HEK293 (cell line): ENCODE results near the gene LRCH4.

Experiments
- CTCF ChIP-seq: fragments of 450-650 bp; formaldehyde crosslinking; IDR thresholded peaks from 2 replicates; pipeline ENCODE4 v1.5.1; 2016; ENCODE audit warnings: missing biosample characterization, missing genetic modification characterization
- HIC1 ChIP-seq: fragments of 450-650 bp; formaldehyde crosslinking; IDR thresholded peaks from 2 replicates; pipeline ENCODE4 v1.5.1; 2016; ENCODE audit warnings: missing biosample characterization, missing genetic modification characterization
- IKZF3 ChIP-seq: fragments of 450-650 bp; IDR thresholded peaks from 2 replicates; pipeline ENCODE4 v1.5.0; 2018; ENCODE audit warnings: missing biosample characterization, mild to moderate bottlenecking, missing genetic modification characterization, moderate library complexity
- REST ChIP-seq: fragments of 450-650 bp; formaldehyde crosslinking; IDR thresholded peaks from 2 replicates; pipeline ENCODE4 v1.5.1; 2016; ENCODE audit warnings: missing biosample characterization, missing genetic modification characterization
- YY2 ChIP-seq: fragments of 450-650 bp; formaldehyde crosslinking; IDR thresholded peaks from 2 replicates; pipeline ENCODE4 v1.5.1; 2016; ENCODE audit warnings: missing biosample characterization, missing genetic modification characterization
- ZBTB44 ChIP-seq: fragments of 450-650 bp; IDR thresholded peaks from 2 replicates; pipeline ENCODE4 v1.5.1; 2018; ENCODE audit warnings: missing biosample characterization, mild to moderate bottlenecking, missing genetic modification characterization
- ZBTB48 ChIP-seq: fragments of 450-650 bp; formaldehyde crosslinking; IDR thresholded peaks from 2 replicates; pipeline ENCODE4 v1.5.1; 2016; ENCODE audit warnings: missing biosample characterization, missing genetic modification characterization
- ZNF175 ChIP-seq: fragments of 450-650 bp; formaldehyde crosslinking; IDR thresholded peaks from 2 replicates; pipeline ENCODE4 v1.5.1; 2016; ENCODE audit warnings: missing biosample characterization, missing genetic modification characterization
- ZNF280D ChIP-seq: fragments of 450-650 bp; formaldehyde crosslinking; IDR thresholded peaks from 2 replicates; pipeline ENCODE4 v1.5.1; 2016; ENCODE audit warnings: missing biosample characterization, missing genetic modification characterization
- ZNF302 ChIP-seq: fragments of 450-650 bp; formaldehyde crosslinking; IDR thresholded peaks from 2 replicates; pipeline ENCODE4 v1.5.1; 2016; ENCODE audit warnings: missing biosample characterization, missing genetic modification characterization, low read depth
- ZNF341 ChIP-seq: fragments of 450-650 bp; formaldehyde crosslinking; IDR thresholded peaks from 2 replicates; pipeline ENCODE4; 2016; ENCODE audit warnings: low read depth, missing biosample characterization, missing genetic modification characterization
- ZNF354C ChIP-seq: fragments of 450-650 bp; formaldehyde crosslinking; IDR thresholded peaks from 2 replicates; pipeline ENCODE4 v1.5.1; 2016; ENCODE audit warnings: missing biosample characterization, missing genetic modification characterization, low read depth, borderline replicate concordance
- ZNF37A ChIP-seq: fragments of 450-650 bp; IDR thresholded peaks from 2 replicates; pipeline ENCODE4 v1.5.1; 2018; ENCODE audit warnings: missing biosample characterization, missing genetic modification characterization
- ZNF398 ChIP-seq: fragments of 450-650 bp; formaldehyde crosslinking; IDR thresholded peaks from 2 replicates; pipeline ENCODE4 v1.5.1; 2017; ENCODE audit warnings: missing biosample characterization, missing genetic modification characterization
- ZNF433 ChIP-seq: fragments of 450-650 bp; formaldehyde crosslinking; IDR thresholded peaks from 2 replicates; pipeline ENCODE4 v1.5.1; 2016; ENCODE audit warnings: missing biosample characterization, missing genetic modification characterization, low read depth
- ZNF510 ChIP-seq: fragments of 450-650 bp; formaldehyde crosslinking; IDR thresholded peaks from 2 replicates; pipeline ENCODE4 v1.5.1; 2018; ENCODE audit warnings: mild to moderate bottlenecking, missing genetic modification characterization, missing biosample characterization; ENCODE audit not compliant: insufficient replicate concordance
- ZNF530 ChIP-seq: fragments of 450-650 bp; formaldehyde crosslinking; IDR thresholded peaks from 2 replicates; pipeline ENCODE4 v1.5.1; 2016; ENCODE audit warnings: low read depth, missing biosample characterization, missing genetic modification characterization
- ZNF626 ChIP-seq: fragments of 450-650 bp; sonication (Bioruptor Pico); formaldehyde crosslinking; IDR thresholded peaks from 2 replicates; pipeline ENCODE4 v1.5.1; 2018; ENCODE audit warnings: missing biosample characterization, missing genetic modification characterization, inconsistent platforms
- ZNF76 ChIP-seq: fragments of 450-650 bp; formaldehyde crosslinking; IDR thresholded peaks from 2 replicates; pipeline ENCODE4; 2016; ENCODE audit warnings: low read depth, missing biosample characterization, missing genetic modification characterization, borderline replicate concordance
- ZNF776 ChIP-seq: fragments of 450-650 bp; formaldehyde crosslinking; IDR thresholded peaks from 2 replicates; pipeline ENCODE4 v1.5.0; 2017; ENCODE audit warnings: missing biosample characterization, missing genetic modification characterization, borderline replicate concordance
- ZSCAN18 ChIP-seq: fragments of 450-650 bp; formaldehyde crosslinking; IDR thresholded peaks from 2 replicates; pipeline ENCODE4 v1.5.1; 2016; ENCODE audit warnings: missing biosample characterization, missing genetic modification characterization

The LRCH4 gene

GRCh38 chr7:100563809-100564400, 22.0 kb downstream of the LRCH4 start (continued):
- no peak for TF ChIP-seq ZNF37A (tag by site-specific recombination)
- TF ChIP-seq ZBTB44 (tag by site-specific recombination) = no peak
- TF ChIP-seq ZNF354C (tag by site-specific recombination) = no peak
- TF ChIP-seq YY2 = no peak
- TF ChIP-seq ZNF341 (tag by site-specific recombination) = peak; percentile 56
- TF ChIP-seq ZBTB48 (tag by site-specific recombination) = peak; percentile 85
- TF ChIP-seq ZNF76 = no peak
- peak; percentile 89 for TF ChIP-seq CTCF (tag by site-specific recombination)
- 0 out of 2 replicates have a peak, but pooled peaks have one; percentile 5 for TF ChIP-seq IKZF3
- no peak for TF ChIP-seq ZNF510 (tag by site-specific recombination)
- TF ChIP-seq ZNF302 (tag by site-specific recombination) = no peak
- no peak for TF ChIP-seq ZSCAN18 (tag by site-specific recombination)
- TF ChIP-seq ZNF626 (tag by site-specific recombination) = no peak
- TF ChIP-seq HIC1 (tag by site-specific recombination) = no peak
- TF ChIP-seq ZNF398 (tag by site-specific recombination) = no peak
- TF ChIP-seq ZNF280D = no peak
- TF ChIP-seq ZNF530 (tag by site-specific recombination) = no peak
- no peak for TF ChIP-seq ZNF175 (tag by site-specific recombination)
- no peak for TF ChIP-seq ZNF433
- no peak for TF ChIP-seq REST
- TF ChIP-seq ZNF776 (tag by site-specific recombination) = no peak
